Right ventricle myocardium inferior (tissue), 1 donor: ENCODE measurements around the gene MROH8. TPM values are rescaled to one million over a fixed set of nuclear protein-coding genes. Genes with fewer than 3 reads are reported as not detected.

Experiments used
- ATAC-seq: fragments of 200-7000 bp; cut with Tn5 transposase; one replicate; pipeline ENCODE4 v1.9.1; 2020; ENCODE audit warnings: mild to moderate bottlenecking, moderate library complexity
- DNase-seq: peaks from one replicate; pipeline ENCODE4 v3.0.0; 2021; ENCODE audit errors: missing footprints
- intact Hi-C: fragments of 100-400 bp; cut with DNase I; formaldehyde crosslinking; loops from one replicate; pipeline ENCODE4 v1.11.0; 2022
- total RNA-seq: library from RNA; stranded (reverse); fragmentation: NEBNext Ultra II Directional; extraction: Animal tissue kit (Norgen Biotek cat#: 25700); gene quantifications from one replicate; pipeline ENCODE4 v1.2.1, GENCODE V29; 2021
- donor health status: DM: no; HTN: yes; CAD: no; lungs with severe emphysema.

The MROH8 gene
- total RNA-seq, 1 donor from 2014 or later = 3.7 TPM

GRCh38 chr20:37200926-37201826 is 21.8 kb upstream of the MROH8 start:
- ATAC-seq (no peak), DNase-seq (no peak)
- intact Hi-C loops = no loop called here

GRCh38 chr20:37200376-37200775 is 21.0 kb upstream of the MROH8 start:
- ATAC-seq (no peak), DNase-seq (no peak)
- intact Hi-C loops = no loop called here

GRCh38 chr20:37198932-37199660 is 19.7 kb upstream of the MROH8 start:
- intact Hi-C loops = no loop called here
- ATAC-seq = no peak

DNA sequence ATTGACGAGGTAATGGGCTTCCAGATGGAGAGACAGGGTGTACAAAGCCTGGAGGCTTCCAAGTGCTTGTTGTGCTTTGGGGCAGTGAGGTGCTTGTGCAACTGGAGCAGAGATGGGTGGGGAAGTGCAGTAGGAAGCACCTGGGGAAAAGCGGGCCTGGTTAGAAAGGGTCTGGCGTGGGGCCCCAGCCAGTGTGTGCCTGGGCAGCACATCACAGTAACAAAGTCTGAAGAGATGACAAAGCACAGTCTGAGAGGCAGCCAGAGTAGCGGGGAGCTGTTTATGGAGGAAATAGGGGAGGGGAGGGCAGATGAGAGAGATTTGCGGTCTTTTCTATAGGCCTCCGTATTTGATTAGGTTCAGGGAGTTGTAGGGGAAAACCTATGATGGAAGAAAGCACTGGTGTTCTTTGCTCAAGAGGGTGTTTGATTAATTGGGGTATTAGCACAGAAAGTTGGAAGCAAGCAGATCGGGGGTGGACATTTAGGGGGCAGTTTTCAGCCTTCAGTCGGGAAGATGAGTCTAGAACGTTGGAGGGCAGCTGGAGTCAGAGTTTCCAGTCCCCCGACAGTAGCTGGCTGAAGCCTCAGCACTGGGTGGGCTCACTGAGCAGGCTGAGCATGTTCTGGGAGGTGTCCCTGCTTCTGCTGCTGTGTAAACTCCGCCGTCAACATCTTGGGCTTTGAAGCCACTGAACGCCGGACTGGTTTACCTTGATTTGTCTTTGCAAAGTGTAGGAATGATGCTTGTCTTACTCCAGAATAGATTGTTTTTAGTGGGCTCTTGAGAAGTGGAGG is 15.5 kb upstream of the MROH8 start:
- no peak for ATAC-seq
- intact Hi-C loops = loop anchor here (1.0 to 2.0 kb wide), 3 partner anchors 74 to 339 kb away; no protein-coding TSS in a partner anchor
- DNase-seq = no peak

More at GRCh38 chr20:37198932-37199660, 19.7 kb upstream of the MROH8 start:
- DNase-seq = no peak

- DNase-seq = no peak
- ATAC-seq = no peak
- intact Hi-C loops = loop anchor here (2.0 kb wide), 2 partner anchors 75 to 191 kb away; no protein-coding TSS in a partner anchor
Observed at GRCh38 chr20:37193821-37194220, 14.5 kb upstream of the MROH8 start.

DNA sequence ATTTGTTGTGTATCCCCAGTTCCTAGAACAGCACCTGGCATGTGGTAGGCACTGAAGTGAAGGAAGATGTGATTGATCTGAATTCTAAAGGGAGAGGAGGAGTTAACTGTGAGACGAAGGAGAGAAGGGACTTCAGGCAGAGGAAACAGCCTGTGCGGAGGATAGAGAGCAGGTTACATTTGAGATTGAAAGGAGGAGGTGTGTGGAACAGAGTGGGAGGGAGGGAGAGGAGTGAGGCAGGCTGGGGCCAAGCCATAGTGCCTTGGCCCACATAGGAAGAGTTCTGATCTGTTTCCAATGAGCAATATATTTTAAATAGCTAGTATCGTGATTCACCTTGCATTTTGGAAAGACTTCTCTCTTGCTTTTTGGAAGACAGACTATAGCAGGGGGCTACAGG is 13.9 kb upstream of the MROH8 start:
- DNase-seq = no peak
- ATAC-seq = no peak
- intact Hi-C loops = no loop called here

GRCh38 chr20:37192137-37192854 is 12.9 kb upstream of the MROH8 start:
- intact Hi-C loops = no loop called here
- ATAC-seq (peak; percentile 95), DNase-seq (peak; percentile 92)

DNA sequence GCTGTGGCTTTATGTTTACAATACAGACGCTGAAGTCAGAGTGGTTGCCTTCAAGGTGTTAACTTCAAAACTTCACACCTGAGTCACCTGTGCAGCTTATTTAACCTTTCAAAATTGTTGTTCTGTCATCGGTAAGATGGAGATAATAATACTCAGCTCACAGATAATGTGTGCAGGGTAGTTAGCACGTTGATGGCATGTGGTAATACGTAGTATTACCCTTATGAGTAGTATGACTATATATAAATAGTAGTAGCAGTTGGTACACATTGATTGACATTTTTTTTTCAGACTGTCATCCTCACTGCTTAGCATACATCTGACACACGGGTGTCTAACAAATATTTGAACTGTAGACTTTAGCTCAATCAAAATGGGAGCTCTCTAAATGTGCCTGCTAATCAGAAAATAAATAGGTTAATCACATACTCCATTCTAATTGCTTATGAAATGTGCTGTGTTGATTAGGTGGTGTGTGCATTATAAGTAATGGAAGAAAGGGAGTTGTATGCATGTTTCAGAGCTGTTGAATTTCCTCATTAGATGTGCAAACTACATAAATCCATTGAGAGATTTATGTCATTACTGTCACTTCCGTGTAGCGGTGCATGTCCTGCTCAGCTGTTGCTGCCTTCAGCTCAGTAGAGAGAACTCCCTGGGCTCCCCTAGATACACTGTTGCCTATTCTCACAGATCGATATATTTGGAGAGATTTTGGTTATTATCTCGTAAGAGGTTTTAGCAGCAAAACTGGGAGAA is 11.2 kb upstream of the MROH8 start:
- DNase-seq = no peak
- no peak for ATAC-seq
- intact Hi-C loops = no loop called here

DNA sequence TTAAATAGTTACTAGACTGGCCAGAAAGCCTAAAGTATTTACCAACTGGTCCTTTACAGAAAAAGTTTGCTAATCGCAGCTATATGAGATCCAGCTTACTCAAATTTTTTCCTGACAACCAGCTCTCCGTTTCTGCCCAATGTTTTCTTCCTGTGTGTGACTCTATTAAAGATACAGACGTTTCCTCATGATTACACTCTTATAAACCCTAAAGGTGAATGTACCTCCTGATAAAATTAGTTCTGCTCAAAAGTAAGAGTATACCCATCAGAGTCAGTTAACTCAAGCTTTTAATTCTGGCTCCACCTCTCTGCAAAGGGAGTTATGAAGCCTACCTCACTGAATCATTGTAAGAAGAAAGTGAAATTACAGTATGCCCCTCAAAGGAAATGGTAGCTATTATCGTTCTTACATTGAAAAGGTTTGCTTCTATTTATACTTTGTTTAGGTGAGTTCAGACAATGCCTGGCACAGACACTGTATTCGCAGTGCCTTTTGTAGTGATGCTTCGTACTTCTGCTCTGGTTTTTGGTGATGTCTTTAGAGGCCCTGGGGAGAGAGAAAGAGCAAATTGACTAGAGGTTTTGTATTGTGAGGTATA is 10.2 kb upstream of the MROH8 start:
- no peak for ATAC-seq
- no peak for DNase-seq
- intact Hi-C loops = no loop called here

GRCh38 chr20:37188787-37189186 is 9.4 kb upstream of the MROH8 start:
- ATAC-seq (no peak), DNase-seq (no peak)
- intact Hi-C loops = no loop called here

GRCh38 chr20:37185686-37186085 is 6.3 kb upstream of the MROH8 start:
- no peak for ATAC-seq
- intact Hi-C loops = no loop called here
- DNase-seq = no peak

DNA sequence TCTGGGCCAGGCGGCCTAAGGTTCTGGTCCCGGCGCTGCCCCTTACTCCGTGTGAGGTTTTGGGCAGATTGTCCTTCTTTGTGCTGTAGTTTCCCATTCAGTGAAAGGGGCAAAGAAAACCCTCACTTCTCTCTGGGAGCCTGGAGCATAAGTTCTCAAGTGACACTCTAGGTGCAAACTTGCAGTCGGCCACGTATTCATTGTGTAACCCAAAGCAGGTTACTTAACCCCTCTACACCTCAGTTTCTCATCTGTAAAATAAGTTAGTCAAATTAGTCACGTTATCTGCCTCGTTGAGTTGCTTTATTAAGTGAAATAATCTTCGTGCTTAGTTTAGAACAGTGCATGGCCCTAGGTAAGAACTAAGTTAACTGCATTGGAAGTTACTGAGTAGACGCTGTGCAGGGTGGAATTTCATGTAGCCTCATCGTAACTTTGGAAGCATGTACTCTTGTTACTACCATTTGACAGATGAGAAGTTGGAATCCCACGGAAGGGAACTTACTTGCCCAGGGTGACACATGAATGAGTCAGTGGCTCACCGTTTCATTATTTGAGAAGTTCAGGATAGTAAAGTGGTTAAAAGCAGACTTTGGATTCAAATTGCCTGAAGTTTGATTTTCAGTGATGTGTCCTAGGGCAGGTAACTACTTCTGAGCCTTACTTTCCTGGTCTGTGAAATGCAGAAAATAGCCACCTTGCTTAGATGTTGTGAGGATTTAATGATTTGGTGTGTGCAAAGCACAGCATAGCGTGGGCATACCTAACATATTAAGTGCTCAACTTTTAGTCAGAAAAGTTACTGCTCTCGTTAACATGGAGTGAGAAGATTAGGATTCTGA is 556 bp upstream of the MROH8 start:
- DNase-seq = no peak
- intact Hi-C loops = loop anchor here (10.0 kb wide), 1 partner anchor 85 kb away; the partner anchor contains the start of gene RBL1
- no peak for ATAC-seq

- ATAC-seq = no peak
- no peak for DNase-seq
- intact Hi-C loops = loop anchor here (10.0 kb wide), 1 partner anchor 78 kb away; the partner anchor contains the start of gene RBL1
Observed at GRCh38 chr20:37172836-37173235, 6.5 kb downstream of the MROH8 start.

DNA sequence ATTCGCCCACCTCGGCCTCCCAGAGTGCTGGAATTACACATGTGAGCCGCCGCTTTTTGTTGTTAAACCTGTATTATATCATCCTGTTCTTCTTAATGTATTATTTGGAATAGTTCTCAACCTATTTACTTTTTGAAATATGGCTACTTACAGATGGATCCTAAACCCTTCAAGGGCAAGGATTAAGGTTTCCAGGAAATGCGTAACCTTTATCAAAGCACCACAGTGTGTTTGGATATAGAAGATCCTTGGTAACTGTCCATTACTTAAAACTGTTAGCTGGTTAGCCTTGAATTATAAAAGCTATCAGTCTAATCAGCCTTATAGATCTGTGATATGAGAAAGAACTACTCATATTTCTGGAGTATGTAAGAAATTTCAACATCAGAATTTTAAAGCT is 12.5 kb downstream of the MROH8 start:
- ATAC-seq (no peak), DNase-seq (no peak)
- intact Hi-C loops = no loop called here

DNA sequence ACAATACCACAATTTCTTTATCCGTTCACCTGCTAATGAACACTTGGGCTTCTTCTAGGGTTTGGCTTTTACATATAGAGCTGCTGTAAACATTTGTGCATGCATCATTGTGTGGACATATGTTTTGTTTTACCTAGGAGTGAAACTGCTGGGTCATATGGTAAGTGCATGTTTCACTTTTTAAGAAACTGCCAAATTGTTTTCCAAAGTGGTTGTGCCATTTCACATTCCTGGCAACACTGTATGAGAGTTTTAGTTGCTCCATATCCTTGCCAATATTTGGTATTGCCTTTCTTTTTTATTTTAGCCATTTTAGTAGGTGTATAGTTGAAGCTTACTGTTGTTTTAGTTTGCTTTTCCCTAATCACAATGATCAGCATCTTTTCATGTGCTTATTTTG is 14.3 kb downstream of the MROH8 start:
- intact Hi-C loops = no loop called here
- DNase-seq (no peak), ATAC-seq (no peak)

DNA sequence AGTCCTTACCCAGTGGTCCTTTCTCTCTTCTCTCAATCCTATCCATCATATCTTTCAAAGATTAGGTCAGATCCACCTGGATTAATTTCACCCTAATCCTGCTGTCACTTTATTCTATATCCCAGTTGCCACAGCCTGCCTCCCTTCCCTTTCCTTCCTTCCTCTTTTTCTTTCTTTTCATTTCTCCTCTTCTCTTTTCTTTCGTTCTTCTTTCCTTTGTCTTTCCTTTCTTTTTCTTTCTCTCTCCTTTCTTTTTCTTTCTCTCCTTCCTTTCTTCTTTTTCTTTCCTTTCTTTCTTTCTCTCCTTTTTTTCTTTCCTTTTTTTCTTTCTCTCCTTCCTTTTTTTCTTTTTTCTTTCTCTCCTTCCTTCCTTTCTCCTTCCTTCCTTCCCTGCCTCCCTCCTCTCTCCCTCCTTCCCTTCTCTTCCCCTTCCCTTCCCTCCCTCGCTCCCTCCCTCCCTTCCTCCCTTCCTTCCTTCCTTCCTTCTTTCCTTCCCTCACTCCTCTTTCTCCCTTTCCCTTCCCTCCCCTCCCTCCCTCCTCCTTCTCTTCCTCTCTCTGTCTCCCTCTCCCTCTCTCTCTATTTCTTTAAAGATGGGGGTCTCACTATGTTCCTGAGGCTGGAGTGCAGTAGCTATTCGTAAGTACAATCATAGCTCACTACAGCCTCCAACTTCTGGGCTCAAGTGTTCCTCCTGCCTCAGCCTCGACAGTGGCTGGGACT is 15.4 kb downstream of the MROH8 start:
- ATAC-seq (no peak), DNase-seq (no peak)
- intact Hi-C loops = no loop called here
